Fibroblast of lung (primary cell): Measurements from ENCODE around the gene VSTM5. TPM values are rescaled to one million over a fixed set of nuclear protein-coding genes. Genes with fewer than 3 reads are reported as not detected.

ENCODE experiments used
- DNase-seq, 2 donors: peaks; one replicate each; pipeline versions ENCODE4 v3.0.0 to v3.0.0-alpha.2; 2010; ENCODE audit warnings: low read depth in 2 of 2
- H2AFZ ChIP-seq: 2 replicates; pipeline ENCODE4 v1.5.1; 2012; ENCODE audit warnings: low read length, control low read depth, inconsistent platforms
- H3K27ac ChIP-seq: 2 replicates; pipeline ENCODE4 v1.5.1; 2011; ENCODE audit warnings: low read length, control low read depth; ENCODE audit not compliant: insufficient read depth
- H3K27me3 ChIP-seq: 2 replicates; pipeline ENCODE4 v1.5.1; 2011; ENCODE audit warnings: mild to moderate bottlenecking, low read length; ENCODE audit not compliant: control insufficient read depth, insufficient read depth
- H3K36me3 ChIP-seq: 2 replicates; pipeline ENCODE4 v1.5.1; 2011; ENCODE audit warnings: low read length; ENCODE audit not compliant: control insufficient read depth, insufficient read depth
- H3K4me1 ChIP-seq: 2 replicates; pipeline ENCODE4 v1.5.1; 2011; ENCODE audit warnings: low read length; ENCODE audit not compliant: control insufficient read depth, insufficient read depth; ENCODE audit errors: extremely low read depth
- H3K4me2 ChIP-seq: 2 replicates; pipeline ENCODE4 v1.5.1; 2011; ENCODE audit warnings: low read length, control low read depth; ENCODE audit not compliant: insufficient read depth; ENCODE audit errors: extremely low read depth
- H3K4me3 ChIP-seq, 4 experiments: fragments of 200-600 bp in 1 of 4; sonication (generic) in 1 of 4; replicated peaks in 1 of 4; 2 replicates each; pipeline ENCODE4 v1.5.1; 2011 to 2016; ENCODE audit warnings: low read length in 4 of 4, low read depth in 3 of 4, mild to moderate bottlenecking in 3 of 4, control low read depth in 2 of 4, inconsistent platforms in 1 of 4, mixed read lengths in 1 of 4; ENCODE audit not compliant: insufficient read depth in 1 of 4; ENCODE audit errors: control extremely low read depth in 1 of 4
- H3K79me2 ChIP-seq: 2 replicates; pipeline ENCODE4 v1.5.1; 2012; ENCODE audit warnings: mild to moderate bottlenecking, low read length, inconsistent platforms; ENCODE audit not compliant: control insufficient read depth, insufficient read depth
- H3K9ac ChIP-seq: 2 replicates; pipeline ENCODE4 v1.5.1; 2011; ENCODE audit warnings: mild to moderate bottlenecking, low read length, control low read depth; ENCODE audit not compliant: insufficient read depth
- H3K9me3 ChIP-seq: 2 replicates; pipeline ENCODE4 v1.5.1; 2012; ENCODE audit warnings: low read depth, low read length; ENCODE audit not compliant: control insufficient read depth, insufficient read depth
- H4K20me1 ChIP-seq: 2 replicates; pipeline ENCODE4 v1.5.1; 2011; ENCODE audit warnings: low read length; ENCODE audit not compliant: control insufficient read depth, insufficient read depth; ENCODE audit errors: extremely low read depth
- CTCF ChIP-seq, 2 donors: IDR thresholded peaks in 1 of 2; conservative IDR thresholded peaks in 1 of 2; 1 replicate in 1 of 2; 2 replicates in 1 of 2; pipeline ENCODE4 v1.5.1; 2011 to 2012; ENCODE audit warnings: low read length in 2 of 2, control low read depth in 1 of 2, inconsistent platforms in 1 of 2, low read depth in 1 of 2, mild to moderate bottlenecking in 1 of 2
- EZH2 ChIP-seq: IDR thresholded peaks from 2 replicates; pipeline ENCODE4 v1.5.1; 2012; ENCODE audit warnings: low read length, control low read depth, mild to moderate bottlenecking; ENCODE audit errors: missing control alignments
- polyA plus RNA-seq, 2 donors: library from polyadenylated mRNA; depleted of rRNA in 1 of 2; stranded (reverse) in 1 of 2; unstranded in 1 of 2; fragments of >200 nt; gene quantifications; 2 replicates each; pipeline ENCODE4 v1.2.1, GENCODE V29; 2011 to 2012; ENCODE audit warnings: missing spikeins in 1 of 2
- total RNA-seq: library from RNA; depleted of rRNA; stranded (reverse); fragments of >200 nt; gene quantifications from 2 replicates; pipeline ENCODE4 v1.2.1, GENCODE V29; 2014

VSTM5 gene
- total and polyA plus RNA-seq, 2 donors (not counting 1 experiment from before 2014, with no cell fraction given), result 0.50 to 1.4 TPM

GRCh38 chr11:93770160-93770559 lies 80.3 kb downstream of the VSTM5 start:
- DNase-seq, result no peak
- H3K79me2 ChIP-seq, result no peaks in the 10 kb centered on the region
- no peaks in the 10 kb centered on the region for H3K27me3 ChIP-seq
- no peak overlapping the region for H3K4me2 ChIP-seq
- H3K9ac ChIP-seq, result no peak overlapping the region
- H4K20me1 ChIP-seq, result no peaks in the 10 kb centered on the region
- TF ChIP-seq CTCF (conservative IDR thresholded peaks at IDR 0.05 in 1 of 2, IDR thresholded peaks at IDR 0.05 in 1 of 2; ENCODE audit: low read depth in 1 of 2, low read length in 2 of 2) (no peak), EZH2 (no peak)
- H3K36me3 ChIP-seq, result no peaks in the 10 kb centered on the region
- no peaks in the 10 kb centered on the region for H3K4me1 ChIP-seq
- no peak overlapping the region for H3K4me3 ChIP-seq
- H3K27ac ChIP-seq, result no peak overlapping the region
- no peak overlapping the region for H2AFZ ChIP-seq
- no peaks in the 10 kb centered on the region for H3K9me3 ChIP-seq

Other genes with a start within 250 kb of the VSTM5 start
- 11.8 and 15.5 TPM in 2 replicates for gene CEP295, start 188.9 kb downstream of the VSTM5 start, total RNA-seq
- 8.9 and 10.4 TPM in 2 replicates for gene CEP295, start 188.9 kb downstream of the VSTM5 start, polyA plus RNA-seq
- gene TAF1D, start 109.1 kb downstream of the VSTM5 start, total RNA-seq, result 111 and 148 TPM in 2 replicates
- 77.1 and 78.5 TPM in 2 replicates for gene TAF1D, start 109.1 kb downstream of the VSTM5 start, polyA plus RNA-seq
- 19.3 and 22.1 TPM in 2 replicates for gene C11orf54, start 108.9 kb downstream of the VSTM5 start, total RNA-seq
- gene C11orf54, start 108.9 kb downstream of the VSTM5 start, polyA plus RNA-seq, result 11.1 and 29.0 TPM in 2 replicates
- 22.3 and 24.1 TPM in 2 replicates for gene MED17, start 66.3 kb downstream of the VSTM5 start, total RNA-seq
- 25.3 and 25.6 TPM in 2 replicates for gene MED17, start 66.3 kb downstream of the VSTM5 start, polyA plus RNA-seq
- not detected in 2 replicates for gene HEPHL1, start 170.7 kb upstream of the VSTM5 start, total RNA-seq
- gene HEPHL1, start 170.7 kb upstream of the VSTM5 start, polyA plus RNA-seq, result 0.01 TPM in 1 of 2 replicates, not detected in the other